ENCODE data around the gene ADRM1. TPM values are rescaled to one million over a fixed set of nuclear protein-coding genes. Genes with fewer than 3 reads are reported as not detected.

Gene ADRM1
- total and polyA plus RNA-seq, 10 of the 15 experiments (the other 5 are each of a cell fraction or from before 2014, with no cell fraction given), result 3.4 to 213 (median 95.9) TPM

DNA sequence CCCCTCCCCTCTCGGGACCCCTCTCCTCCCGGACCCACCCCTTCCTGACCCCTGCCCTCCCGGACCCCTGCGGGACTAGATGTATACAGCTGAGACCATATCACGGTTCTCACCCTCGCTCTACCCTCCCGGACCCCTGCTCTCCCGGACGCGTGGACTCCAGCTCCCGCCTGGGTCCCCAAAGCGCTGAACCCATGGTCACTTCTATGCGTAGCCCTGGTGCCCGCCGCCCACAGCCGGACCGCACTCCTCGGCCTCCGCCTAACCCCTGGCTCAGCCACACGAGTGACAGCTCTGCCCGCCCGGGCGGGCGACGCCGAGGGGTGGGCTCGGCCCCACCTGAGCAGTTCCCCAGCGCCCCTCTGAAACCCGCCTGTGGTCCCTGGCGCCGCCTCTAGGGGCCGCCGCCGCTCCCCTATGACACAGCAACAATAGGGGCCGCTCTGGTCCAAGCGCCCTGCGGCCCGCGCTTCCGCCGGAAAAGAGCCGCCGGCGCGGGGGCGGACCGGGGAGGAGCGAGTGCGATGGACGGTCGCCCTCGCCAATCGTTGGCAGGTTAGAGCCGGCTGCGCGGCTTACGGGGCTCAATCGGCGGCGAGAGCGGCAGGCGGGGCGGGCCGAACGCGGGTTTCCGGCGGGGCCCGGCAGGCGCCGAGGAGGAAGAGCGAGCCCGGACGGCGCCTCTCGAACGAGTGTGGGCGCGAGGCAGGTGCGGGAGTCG, at the start of gene ADRM1 (continued):
- no peak for TF ChIP-seq NFYA (IDR thresholded peaks at IDR 0.05; ENCODE audit: borderline replicate concordance, low read depth, low read length)
- TF ChIP-seq, protein P1, sequence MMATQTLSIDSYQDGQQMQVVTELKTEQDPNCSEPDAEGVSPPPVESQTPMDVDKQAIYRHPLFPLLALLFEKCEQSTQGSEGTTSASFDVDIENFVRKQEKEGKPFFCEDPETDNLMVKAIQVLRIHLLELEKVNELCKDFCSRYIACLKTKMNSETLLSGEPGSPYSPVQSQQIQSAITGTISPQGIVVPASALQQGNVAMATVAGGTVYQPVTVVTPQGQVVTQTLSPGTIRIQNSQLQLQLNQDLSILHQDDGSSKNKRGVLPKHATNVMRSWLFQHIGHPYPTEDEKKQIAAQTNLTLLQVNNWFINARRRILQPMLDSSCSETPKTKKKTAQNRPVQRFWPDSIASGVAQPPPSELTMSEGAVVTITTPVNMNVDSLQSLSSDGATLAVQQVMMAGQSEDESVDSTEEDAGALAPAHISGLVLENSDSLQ (IDR thresholded peaks at IDR 0.05), result peak; percentile 99
- TF ChIP-seq BACH1 (IDR thresholded peaks at IDR 0.05; ENCODE audit: borderline replicate concordance), result peak; percentile 32; the same call in 1 of the 2 replicates
- TF ChIP-seq BMI1 (IDR thresholded peaks at IDR 0.05; ENCODE audit: borderline replicate concordance), result no peak
- peak; percentile 47 for TF ChIP-seq SMC3 (IDR thresholded peaks at IDR 0.05; ENCODE audit: borderline replicate concordance, low read length)
- peak; percentile 8; the same call in 1 of the 2 replicates for TF ChIP-seq TCF7 (IDR thresholded peaks at IDR 0.05; ENCODE audit: borderline replicate concordance)
- TF ChIP-seq, protein P2, sequence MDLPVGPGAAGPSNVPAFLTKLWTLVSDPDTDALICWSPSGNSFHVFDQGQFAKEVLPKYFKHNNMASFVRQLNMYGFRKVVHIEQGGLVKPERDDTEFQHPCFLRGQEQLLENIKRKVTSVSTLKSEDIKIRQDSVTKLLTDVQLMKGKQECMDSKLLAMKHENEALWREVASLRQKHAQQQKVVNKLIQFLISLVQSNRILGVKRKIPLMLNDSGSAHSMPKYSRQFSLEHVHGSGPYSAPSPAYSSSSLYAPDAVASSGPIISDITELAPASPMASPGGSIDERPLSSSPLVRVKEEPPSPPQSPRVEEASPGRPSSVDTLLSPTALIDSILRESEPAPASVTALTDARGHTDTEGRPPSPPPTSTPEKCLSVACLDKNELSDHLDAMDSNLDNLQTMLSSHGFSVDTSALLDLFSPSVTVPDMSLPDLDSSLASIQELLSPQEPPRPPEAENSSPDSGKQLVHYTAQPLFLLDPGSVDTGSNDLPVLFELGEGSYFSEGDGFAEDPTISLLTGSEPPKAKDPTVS (IDR thresholded peaks at IDR 0.05; ENCODE audit: low read depth, low read length), result peak; percentile 57; the same call in 1 of the 2 replicates
- no peak for TF ChIP-seq ZNF384 (IDR thresholded peaks at IDR 0.05; ENCODE audit: borderline replicate concordance, low read depth, low read length)
- peak; percentile 68 for TF ChIP-seq RUNX3 (IDR thresholded peaks at IDR 0.05; ENCODE audit: low read length)
- TF ChIP-seq RB1 (IDR thresholded peaks at IDR 0.05; ENCODE audit: borderline replicate concordance), result peak; percentile 96
- peak; percentile 87 for TF ChIP-seq CREB1 (IDR thresholded peaks at IDR 0.05; ENCODE audit: low read depth)
- TF ChIP-seq CBFB (IDR thresholded peaks at IDR 0.05; ENCODE audit: low read depth), result peak; percentile 72
- 0 out of 2 replicates have a peak, but pooled peaks have one; percentile 58 for TF ChIP-seq CBX5 (IDR thresholded peaks at IDR 0.05; ENCODE audit: low read depth)
- no peak for TF ChIP-seq TCF3 (IDR thresholded peaks at IDR 0.05; ENCODE audit: borderline replicate concordance, insufficient read depth, low read depth, low read length)
- TF ChIP-seq SRF (IDR thresholded peaks at IDR 0.05; ENCODE audit: low read depth in 2 of 2, low read length in 2 of 2), result 0 out of 4 replicates have a peak, but pooled peaks of 1 of the 2 experiments have one; percentile 9
- TF ChIP-seq, protein P3, sequence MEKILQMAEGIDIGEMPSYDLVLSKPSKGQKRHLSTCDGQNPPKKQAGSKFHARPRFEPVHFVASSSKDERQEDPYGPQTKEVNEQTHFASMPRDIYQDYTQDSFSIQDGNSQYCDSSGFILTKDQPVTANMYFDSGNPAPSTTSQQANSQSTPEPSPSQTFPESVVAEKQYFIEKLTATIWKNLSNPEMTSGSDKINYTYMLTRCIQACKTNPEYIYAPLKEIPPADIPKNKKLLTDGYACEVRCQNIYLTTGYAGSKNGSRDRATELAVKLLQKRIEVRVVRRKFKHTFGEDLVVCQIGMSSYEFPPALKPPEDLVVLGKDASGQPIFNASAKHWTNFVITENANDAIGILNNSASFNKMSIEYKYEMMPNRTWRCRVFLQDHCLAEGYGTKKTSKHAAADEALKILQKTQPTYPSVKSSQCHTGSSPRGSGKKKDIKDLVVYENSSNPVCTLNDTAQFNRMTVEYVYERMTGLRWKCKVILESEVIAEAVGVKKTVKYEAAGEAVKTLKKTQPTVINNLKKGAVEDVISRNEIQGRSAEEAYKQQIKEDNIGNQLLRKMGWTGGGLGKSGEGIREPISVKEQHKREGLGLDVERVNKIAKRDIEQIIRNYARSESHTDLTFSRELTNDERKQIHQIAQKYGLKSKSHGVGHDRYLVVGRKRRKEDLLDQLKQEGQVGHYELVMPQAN (conservative IDR thresholded peaks at IDR 0.05), result peak; percentile 64
- TF ChIP-seq, protein P4, sequence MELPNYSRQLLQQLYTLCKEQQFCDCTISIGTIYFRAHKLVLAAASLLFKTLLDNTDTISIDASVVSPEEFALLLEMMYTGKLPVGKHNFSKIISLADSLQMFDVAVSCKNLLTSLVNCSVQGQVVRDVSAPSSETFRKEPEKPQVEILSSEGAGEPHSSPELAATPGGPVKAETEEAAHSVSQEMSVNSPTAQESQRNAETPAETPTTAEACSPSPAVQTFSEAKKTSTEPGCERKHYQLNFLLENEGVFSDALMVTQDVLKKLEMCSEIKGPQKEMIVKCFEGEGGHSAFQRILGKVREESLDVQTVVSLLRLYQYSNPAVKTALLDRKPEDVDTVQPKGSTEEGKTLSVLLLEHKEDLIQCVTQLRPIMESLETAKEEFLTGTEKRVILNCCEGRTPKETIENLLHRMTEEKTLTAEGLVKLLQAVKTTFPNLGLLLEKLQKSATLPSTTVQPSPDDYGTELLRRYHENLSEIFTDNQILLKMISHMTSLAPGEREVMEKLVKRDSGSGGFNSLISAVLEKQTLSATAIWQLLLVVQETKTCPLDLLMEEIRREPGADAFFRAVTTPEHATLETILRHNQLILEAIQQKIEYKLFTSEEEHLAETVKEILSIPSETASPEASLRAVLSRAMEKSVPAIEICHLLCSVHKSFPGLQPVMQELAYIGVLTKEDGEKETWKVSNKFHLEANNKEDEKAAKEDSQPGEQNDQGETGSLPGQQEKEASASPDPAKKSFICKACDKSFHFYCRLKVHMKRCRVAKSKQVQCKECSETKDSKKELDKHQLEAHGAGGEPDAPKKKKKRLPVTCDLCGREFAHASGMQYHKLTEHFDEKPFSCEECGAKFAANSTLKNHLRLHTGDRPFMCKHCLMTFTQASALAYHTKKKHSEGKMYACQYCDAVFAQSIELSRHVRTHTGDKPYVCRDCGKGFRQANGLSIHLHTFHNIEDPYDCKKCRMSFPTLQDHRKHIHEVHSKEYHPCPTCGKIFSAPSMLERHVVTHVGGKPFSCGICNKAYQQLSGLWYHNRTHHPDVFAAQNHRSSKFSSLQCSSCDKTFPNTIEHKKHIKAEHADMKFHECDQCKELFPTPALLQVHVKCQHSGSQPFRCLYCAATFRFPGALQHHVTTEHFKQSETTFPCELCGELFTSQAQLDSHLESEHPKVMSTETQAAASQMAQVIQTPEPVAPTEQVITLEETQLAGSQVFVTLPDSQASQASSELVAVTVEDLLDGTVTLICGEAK (IDR thresholded peaks at IDR 0.05; ENCODE audit: borderline replicate concordance), result peak; percentile 91
- TF ChIP-seq ZZZ3 (IDR thresholded peaks at IDR 0.05; ENCODE audit: control insufficient read depth, insufficient read length, low read depth), result no peak
- TF ChIP-seq FOS (IDR thresholded peaks at IDR 0.05; ENCODE audit: borderline replicate concordance, extremely low read depth, insufficient read length), result peak; percentile 44
- peak; percentile 53 for TF ChIP-seq MXI1 (IDR thresholded peaks at IDR 0.05; ENCODE audit: low read depth, low read length)
- TF ChIP-seq IKZF2 (IDR thresholded peaks at IDR 0.05), result no peak
